Measurements from ENCODE around the gene PLG. TPM values are rescaled to one million over a fixed set of nuclear protein-coding genes. Genes with fewer than 3 reads are reported as not detected.
A peak's percentile ranks its signal among the peaks of the same experiment; 100 is the strongest.

Gene PLG
- total RNA-seq, 1 donor from 2014 or later: 0.16 TPM

GRCh38 chr6:160792708-160793107 lies 90.7 kb downstream of the PLG start:
- Mint-ChIP-seq H3K4me1 (peaks cover 11% of the 10 kb centered on the region), H3K27me3 (ENCODE audit: low read depth) (no peaks in the 10 kb centered on the region), H3K9me3 (peaks cover 17% of the 10 kb centered on the region), H3K27ac (peak overlapping the region; percentile 34), H3K4me3 (no peak overlapping the region), H3K36me3 (no peaks in the 10 kb centered on the region)
- no peak for DNase-seq (ENCODE audit: low spot score in 2 of 2, unreplicated experiment in 2 of 2)
- no peak for TF ChIP-seq CTCF (IDR thresholded peaks at IDR 0.05; ENCODE audit: unreplicated experiment)

- no peak for TF ChIP-seq CTCF (IDR thresholded peaks at IDR 0.05; ENCODE audit: unreplicated experiment)
- Mint-ChIP-seq H3K4me1 (peaks cover 6% of the 10 kb centered on the region), H3K27me3 (ENCODE audit: low read depth) (no peaks in the 10 kb centered on the region), H3K27ac (no peak overlapping the region), H3K4me3 (no peak overlapping the region), H3K9me3 (peaks cover 20% of the 10 kb centered on the region), H3K36me3 (no peaks in the 10 kb centered on the region)
- no peak for DNase-seq (ENCODE audit: low spot score in 2 of 2, unreplicated experiment in 2 of 2)
These were observed 91.6 kb downstream of the PLG start for GRCh38 chr6:160793652-160794051.

DNA sequence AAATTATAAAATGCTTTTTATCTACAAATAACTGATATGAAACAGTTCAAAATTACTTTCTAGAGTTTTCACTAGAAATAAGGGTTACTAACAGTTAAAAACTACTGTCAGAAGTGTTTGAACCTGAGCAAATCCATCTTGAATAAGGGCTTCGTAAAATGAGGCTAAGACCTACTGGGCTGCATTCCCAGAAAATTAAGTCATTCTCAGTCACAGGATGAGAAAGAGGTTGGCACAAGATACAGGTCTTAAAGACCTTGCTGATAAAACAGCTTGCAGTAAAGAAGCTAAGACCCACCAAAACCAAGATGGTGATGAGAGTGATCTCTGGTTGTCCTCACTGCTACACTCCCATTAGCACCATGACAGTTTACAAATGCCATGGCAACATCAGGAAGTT lies 93.7 kb downstream of the PLG start:
- DNase-seq (ENCODE audit: low spot score in 2 of 2, unreplicated experiment in 2 of 2): no peak
- Mint-ChIP-seq H3K4me1 (peaks cover 3% of the 10 kb centered on the region), H3K36me3 (no peaks in the 10 kb centered on the region), H3K27ac (no peak overlapping the region), H3K9me3 (peaks cover 34% of the 10 kb centered on the region), H3K27me3 (ENCODE audit: low read depth) (no peaks in the 10 kb centered on the region), H3K4me3 (no peak overlapping the region)
- no peak for TF ChIP-seq CTCF (IDR thresholded peaks at IDR 0.05; ENCODE audit: unreplicated experiment)

DNA sequence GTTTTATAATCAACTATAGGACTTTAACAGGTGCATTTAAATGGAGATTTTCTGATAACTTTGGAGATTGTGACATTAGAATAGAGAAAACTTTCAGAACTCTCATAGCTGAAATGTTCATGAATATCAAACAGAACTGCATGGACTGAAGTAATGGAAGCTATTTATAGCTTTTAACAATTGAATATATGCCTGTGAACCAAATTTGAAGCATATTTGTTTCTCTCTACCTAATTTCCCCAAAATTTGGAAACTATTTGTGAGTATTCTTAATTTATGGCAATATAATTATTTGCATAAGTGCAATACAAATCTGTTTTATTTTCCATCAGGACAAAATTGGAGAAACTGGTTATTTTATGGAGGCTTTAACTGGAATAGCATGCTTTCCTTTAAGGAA lies 96.6 kb downstream of the PLG start:
- Mint-ChIP-seq H3K27ac (no peak overlapping the region), H3K4me1 (no peaks in the 10 kb centered on the region), H3K4me3 (no peak overlapping the region), H3K9me3 (peaks cover 39% of the 10 kb centered on the region), H3K27me3 (ENCODE audit: low read depth) (no peaks in the 10 kb centered on the region), H3K36me3 (no peaks in the 10 kb centered on the region)
- TF ChIP-seq CTCF (IDR thresholded peaks at IDR 0.05; ENCODE audit: unreplicated experiment): no peak
- DNase-seq (ENCODE audit: low spot score in 2 of 2, unreplicated experiment in 2 of 2): no peak

DNA sequence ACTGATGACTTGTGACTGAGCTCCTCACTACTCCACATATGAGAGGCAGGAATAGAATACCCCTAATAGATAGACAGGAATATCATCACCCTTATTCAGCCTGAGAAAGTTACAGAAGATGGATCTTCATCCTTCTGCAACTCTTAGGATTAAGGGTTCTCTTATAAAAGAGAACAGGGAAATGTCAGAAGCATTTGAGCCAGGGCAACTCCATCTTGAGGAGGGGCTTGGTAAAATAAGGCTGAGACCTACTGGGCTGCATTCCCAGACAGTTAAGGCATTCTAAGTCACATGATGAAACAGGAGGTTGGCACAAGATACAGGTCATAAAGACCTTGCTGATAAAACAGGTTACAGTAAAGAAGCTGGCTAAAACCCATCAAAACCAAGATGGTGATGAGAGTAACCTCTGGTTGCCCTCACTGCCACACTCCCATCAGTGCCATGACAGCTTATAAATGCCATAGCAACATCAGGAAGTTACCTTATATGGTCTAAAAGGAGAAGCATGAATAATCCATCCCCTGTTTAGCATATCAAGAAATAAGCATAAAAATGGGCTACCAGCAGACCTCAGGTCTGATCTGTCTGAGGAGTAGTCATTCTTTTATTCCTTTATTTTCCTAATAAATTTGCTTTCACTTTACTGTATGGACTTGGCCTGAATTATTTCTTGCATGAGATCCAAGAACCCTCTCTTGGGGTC lies 97.9 kb downstream of the PLG start:
- H3K4me1 Mint-ChIP-seq: no peaks in the 10 kb centered on the region
- TF ChIP-seq CTCF (IDR thresholded peaks at IDR 0.05; ENCODE audit: unreplicated experiment): no peak
- no peak overlapping the region for H3K4me3 Mint-ChIP-seq
- no peak overlapping the region for H3K27ac Mint-ChIP-seq
- H3K9me3 Mint-ChIP-seq: peaks cover 41% of the 10 kb centered on the region
- no peaks in the 10 kb centered on the region for H3K27me3 Mint-ChIP-seq (ENCODE audit: low read depth)
- no peak for DNase-seq (ENCODE audit: low spot score in 2 of 2, unreplicated experiment in 2 of 2)
- no peaks in the 10 kb centered on the region for H3K36me3 Mint-ChIP-seq
